Non-pigmented ciliary epithelial cell (primary cell): ENCODE measurements around the gene MRPL14.
"Not testable (repeated sequence)": the region's sequence is repeated elsewhere in the genome, so short reads cannot be mapped to it uniquely, and the experiment has no call there.

Source experiments
- DNase-seq: peaks from one replicate; pipeline ENCODE4 v3.0.0-alpha.2; 2010; ENCODE audit warnings: low read depth

Gene MRPL14

GRCh38 chr6:44097782-44098317 is 29.4 kb downstream of the MRPL14 start:
- no peak for DNase-seq

GRCh38 chr6:44096612-44097011 is 30.6 kb downstream of the MRPL14 start:
- DNase-seq, result no peak

- DNase-seq, result not testable (repeated sequence)
These were observed 32.0 kb downstream of the MRPL14 start for GRCh38 chr6:44095243-44095623.

GRCh38 chr6:44094403-44095242 is 32.6 kb downstream of the MRPL14 start:
- DNase-seq, result no peak

GRCh38 chr6:44093750-44094402 is 33.4 kb downstream of the MRPL14 start:
- no peak for DNase-seq

GRCh38 chr6:44093066-44093465 is 34.2 kb downstream of the MRPL14 start:
- DNase-seq, result no peak

- DNase-seq, result no peak
These were observed 35.0 kb downstream of the MRPL14 start for GRCh38 chr6:44091981-44092884.

- DNase-seq, result not testable (repeated sequence)
These were observed 35.9 kb downstream of the MRPL14 start for GRCh38 chr6:44091356-44091755.

- no peak for DNase-seq
These were observed 36.8 kb downstream of the MRPL14 start for GRCh38 chr6:44090465-44090864.

- no peak for DNase-seq
These were observed 38.2 kb downstream of the MRPL14 start for GRCh38 chr6:44088827-44089590.

GRCh38 chr6:44087623-44088022 is 39.6 kb downstream of the MRPL14 start:
- DNase-seq, result no peak

GRCh38 chr6:44086931-44087574 is 40.2 kb downstream of the MRPL14 start:
- no peak for DNase-seq

- DNase-seq, result no peak
These were observed 42.0 kb downstream of the MRPL14 start for GRCh38 chr6:44085219-44085618.

- DNase-seq, result no peak
These were observed 42.8 kb downstream of the MRPL14 start for GRCh38 chr6:44084231-44085014.

- DNase-seq, result no peak
These were observed 44.4 kb downstream of the MRPL14 start for GRCh38 chr6:44082872-44083321.

GRCh38 chr6:44081753-44082152 is 45.5 kb downstream of the MRPL14 start:
- no peak for DNase-seq

- no peak for DNase-seq
These were observed 46.4 kb downstream of the MRPL14 start for GRCh38 chr6:44080561-44081521.

- DNase-seq, result no peak
These were observed 47.6 kb downstream of the MRPL14 start for GRCh38 chr6:44079672-44080071.
